Activated CD4-positive, alpha-beta T cell treated with anti-CD3 and anti-CD28 coated beads, Interleukin-2, amount 10 ng/mL, durations not matched to agents 24 days and 14 days (primary cell): ENCODE data around the gene RALB. TPM values are rescaled to one million over a fixed set of nuclear protein-coding genes. Genes with fewer than 3 reads are reported as not detected.

Experiments used
- DNase-seq: peaks from one replicate; pipeline ENCODE4 v3.0.0; 2022
- H3K27ac Mint-ChIP-seq: one replicate; pipeline ENCODE4 v1.8.0; 2022; ENCODE audit warnings: mild to moderate bottlenecking, mixed read lengths
- H3K27me3 Mint-ChIP-seq: one replicate; pipeline ENCODE4 v1.8.0; 2022; ENCODE audit warnings: mixed read lengths
- H3K36me3 Mint-ChIP-seq: one replicate; pipeline ENCODE4 v1.8.0; 2022; ENCODE audit warnings: low read depth, mild to moderate bottlenecking, mixed read lengths
- H3K4me1 Mint-ChIP-seq: one replicate; pipeline ENCODE4 v1.8.0; 2021; ENCODE audit warnings: mixed read lengths
- H3K4me3 Mint-ChIP-seq: one replicate; pipeline ENCODE4 v1.8.0; 2022; ENCODE audit warnings: mild to moderate bottlenecking, moderate library complexity, mixed read lengths
- H3K9me3 Mint-ChIP-seq: one replicate; pipeline ENCODE4 v1.8.0; 2021; ENCODE audit warnings: mixed read lengths
- intact Hi-C: fragments of 100-400 bp; cut with micrococcal nuclease; formaldehyde crosslinking; loops from one replicate; pipeline ENCODE4 v1.15.1; 2023
- total RNA-seq: library from RNA; stranded (reverse); gene quantifications from 2 replicates; pipeline ENCODE4 v1.2.3, GENCODE V29; 2022

The RALB gene
- total RNA-seq, 1 donor from 2014 or later, result 80.0 TPM

- Mint-ChIP-seq H3K4me3 (no peak overlapping the region), H3K27ac (no peak overlapping the region), H3K9me3 (peaks cover 12% of the 10 kb centered on the region), H3K27me3 (no peaks in the 10 kb centered on the region), H3K4me1 (peaks cover 16% of the 10 kb centered on the region), H3K36me3 (peaks cover 10% of the 10 kb centered on the region)
- DNase-seq, result no peak
- intact Hi-C loops, result no loop called here
Measured at GRCh38 chr2:120241684-120242083, 11.0 kb upstream of the RALB start.

- Mint-ChIP-seq H3K4me3 (no peak overlapping the region), H3K27me3 (no peaks in the 10 kb centered on the region), H3K27ac (no peak overlapping the region), H3K9me3 (peaks cover 12% of the 10 kb centered on the region), H3K36me3 (peaks cover 10% of the 10 kb centered on the region), H3K4me1 (peaks cover 17% of the 10 kb centered on the region)
- intact Hi-C loops, result no loop called here
- DNase-seq, result no peak
Measured at GRCh38 chr2:120243211-120243610, 9.4 kb upstream of the RALB start.

GRCh38 chr2:120243875-120244553, 8.6 kb upstream of the RALB start:
- H3K4me3 Mint-ChIP-seq, result no peak overlapping the region
- intact Hi-C loops, result no loop called here
- H3K36me3 Mint-ChIP-seq, result peaks cover 10% of the 10 kb centered on the region
- peaks cover 2% of the 10 kb centered on the region for H3K27me3 Mint-ChIP-seq
- peaks cover 12% of the 10 kb centered on the region for H3K9me3 Mint-ChIP-seq
- DNase-seq, result no peak
- H3K4me1 Mint-ChIP-seq, result peaks cover 17% of the 10 kb centered on the region
- no peak overlapping the region for H3K27ac Mint-ChIP-seq

- Mint-ChIP-seq H3K4me3 (no peak overlapping the region), H3K9me3 (peaks cover 12% of the 10 kb centered on the region), H3K4me1 (peaks cover 20% of the 10 kb centered on the region), H3K27ac (no peak overlapping the region), H3K27me3 (peaks cover 4% of the 10 kb centered on the region), H3K36me3 (peaks cover 10% of the 10 kb centered on the region)
- intact Hi-C loops, result no loop called here
- no peak for DNase-seq
Measured at GRCh38 chr2:120244656-120245519, 7.8 kb upstream of the RALB start.

DNA sequence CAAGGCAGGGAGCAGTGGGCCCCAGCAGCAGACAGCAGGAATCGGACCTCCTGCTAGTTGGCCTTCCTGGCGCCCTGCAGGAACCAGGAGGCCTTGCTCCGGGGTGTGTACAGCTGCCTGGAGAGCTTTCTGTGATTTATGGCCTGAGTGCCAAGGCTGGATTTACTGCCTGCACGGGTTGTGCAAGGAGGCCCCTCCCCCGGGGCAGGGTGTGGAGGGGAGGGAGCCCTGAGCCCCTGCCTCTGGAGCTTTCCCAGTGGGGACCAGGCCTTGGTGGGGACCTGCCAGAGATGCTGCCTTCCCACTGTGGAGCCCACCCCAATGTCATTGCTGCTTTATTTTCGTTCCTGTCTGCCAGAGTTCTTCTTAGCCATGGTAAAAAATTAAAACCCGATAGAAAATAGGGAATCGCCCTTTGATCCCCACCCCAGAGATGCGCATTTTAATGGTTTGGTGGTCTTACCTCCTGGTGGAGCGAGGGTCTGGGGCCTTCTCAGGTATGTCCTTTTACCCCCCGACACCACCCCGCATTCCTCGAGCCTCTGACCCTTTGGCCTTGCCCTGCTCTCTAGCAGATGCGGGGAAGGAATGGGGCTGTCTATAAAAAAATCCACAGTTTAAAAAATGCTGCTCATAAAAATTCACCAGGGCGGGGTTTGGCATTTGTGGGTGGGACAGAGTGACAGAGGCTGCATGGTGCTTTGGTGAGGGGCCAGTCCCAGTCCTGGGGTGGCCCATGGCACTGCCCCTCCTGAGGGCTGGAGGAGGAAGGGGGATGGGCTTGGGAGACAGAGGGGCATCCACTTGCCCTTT, 6.9 kb upstream of the RALB start:
- Mint-ChIP-seq H3K27me3 (peaks cover 4% of the 10 kb centered on the region), H3K36me3 (peaks cover 10% of the 10 kb centered on the region), H3K27ac (no peak overlapping the region), H3K4me3 (no peak overlapping the region), H3K9me3 (peaks cover 12% of the 10 kb centered on the region), H3K4me1 (peaks cover 24% of the 10 kb centered on the region)
- DNase-seq, result no peak
- intact Hi-C loops, result no loop called here

- intact Hi-C loops, result no loop called here
- no peak for DNase-seq
- peaks cover 12% of the 10 kb centered on the region for H3K9me3 Mint-ChIP-seq
- H3K27ac Mint-ChIP-seq, result no peak overlapping the region
- H3K27me3 Mint-ChIP-seq, result peaks cover 4% of the 10 kb centered on the region
- H3K4me1 Mint-ChIP-seq, result peaks cover 31% of the 10 kb centered on the region
- H3K36me3 Mint-ChIP-seq, result peaks cover 10% of the 10 kb centered on the region
- no peak overlapping the region for H3K4me3 Mint-ChIP-seq
Measured at GRCh38 chr2:120246546-120247300, 5.9 kb upstream of the RALB start.

DNA sequence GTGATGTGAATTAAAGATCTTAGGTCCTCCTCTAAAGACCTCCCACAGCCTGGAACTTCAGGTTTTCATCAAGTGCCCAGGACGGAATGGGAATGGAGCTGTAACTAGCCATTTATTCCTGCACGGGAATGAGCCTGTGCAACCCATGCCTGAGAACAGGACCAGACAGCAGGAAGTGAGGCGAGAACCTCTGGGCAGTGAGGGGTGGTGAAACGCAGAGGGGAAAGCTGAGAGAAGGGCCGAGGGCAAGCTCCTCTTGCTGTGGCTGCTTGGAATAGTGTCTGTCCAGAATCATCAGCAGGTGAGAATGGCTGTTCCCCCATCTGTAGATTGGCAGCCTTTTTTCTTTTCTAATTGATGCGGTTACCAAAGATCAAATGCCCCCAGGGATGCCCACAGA, 4.8 kb upstream of the RALB start:
- peaks cover 35% of the 10 kb centered on the region for H3K4me1 Mint-ChIP-seq
- no peak for DNase-seq
- no peak overlapping the region for H3K27ac Mint-ChIP-seq
- H3K4me3 Mint-ChIP-seq, result no peak overlapping the region
- peaks cover 11% of the 10 kb centered on the region for H3K9me3 Mint-ChIP-seq
- peaks cover 8% of the 10 kb centered on the region for H3K36me3 Mint-ChIP-seq
- intact Hi-C loops, result no loop called here
- H3K27me3 Mint-ChIP-seq, result peaks cover 4% of the 10 kb centered on the region

- Mint-ChIP-seq H3K9me3 (peaks cover 3% of the 10 kb centered on the region), H3K4me3 (no peak overlapping the region), H3K36me3 (peaks cover 15% of the 10 kb centered on the region), H3K27ac (no peak overlapping the region), H3K4me1 (peaks cover 55% of the 10 kb centered on the region), H3K27me3 (peaks cover 4% of the 10 kb centered on the region)
- intact Hi-C loops, result loop anchor here (10.0 kb wide), 1 partner anchor 886 kb away; the partner anchor contains the start of genes C2orf76 and DBI
- DNase-seq, result peak; percentile 58
Measured at GRCh38 chr2:120250640-120251039, 2.0 kb upstream of the RALB start.

- Mint-ChIP-seq H3K4me1 (peaks cover 60% of the 10 kb centered on the region), H3K27ac (no peak overlapping the region), H3K36me3 (peaks cover 19% of the 10 kb centered on the region), H3K27me3 (peaks cover 4% of the 10 kb centered on the region), H3K4me3 (no peak overlapping the region), H3K9me3 (peaks cover 5% of the 10 kb centered on the region)
- intact Hi-C loops, result loop anchor here (10.0 kb wide), 1 partner anchor 886 kb away; the partner anchor contains the start of genes C2orf76 and DBI
- DNase-seq, result peak; percentile 57
Measured at GRCh38 chr2:120251078-120251477, 1.6 kb upstream of the RALB start.

GRCh38 chr2:120251880-120252224, 800 bp upstream of the RALB start:
- no peak for DNase-seq
- peaks cover 25% of the 10 kb centered on the region for H3K36me3 Mint-ChIP-seq
- peaks cover 11% of the 10 kb centered on the region for H3K9me3 Mint-ChIP-seq
- peaks cover 4% of the 10 kb centered on the region for H3K27me3 Mint-ChIP-seq
- intact Hi-C loops, result loop anchor here (1.0 to 10.0 kb wide), 7 partner anchors 15 to 887 kb away; partner anchors contain the start of genes C2orf76, DBI and TMEM185B
- peak overlapping the region; percentile 99 for H3K4me3 Mint-ChIP-seq
- peak overlapping the region; percentile 96 for H3K27ac Mint-ChIP-seq
- peaks cover 67% of the 10 kb centered on the region for H3K4me1 Mint-ChIP-seq

DNA sequence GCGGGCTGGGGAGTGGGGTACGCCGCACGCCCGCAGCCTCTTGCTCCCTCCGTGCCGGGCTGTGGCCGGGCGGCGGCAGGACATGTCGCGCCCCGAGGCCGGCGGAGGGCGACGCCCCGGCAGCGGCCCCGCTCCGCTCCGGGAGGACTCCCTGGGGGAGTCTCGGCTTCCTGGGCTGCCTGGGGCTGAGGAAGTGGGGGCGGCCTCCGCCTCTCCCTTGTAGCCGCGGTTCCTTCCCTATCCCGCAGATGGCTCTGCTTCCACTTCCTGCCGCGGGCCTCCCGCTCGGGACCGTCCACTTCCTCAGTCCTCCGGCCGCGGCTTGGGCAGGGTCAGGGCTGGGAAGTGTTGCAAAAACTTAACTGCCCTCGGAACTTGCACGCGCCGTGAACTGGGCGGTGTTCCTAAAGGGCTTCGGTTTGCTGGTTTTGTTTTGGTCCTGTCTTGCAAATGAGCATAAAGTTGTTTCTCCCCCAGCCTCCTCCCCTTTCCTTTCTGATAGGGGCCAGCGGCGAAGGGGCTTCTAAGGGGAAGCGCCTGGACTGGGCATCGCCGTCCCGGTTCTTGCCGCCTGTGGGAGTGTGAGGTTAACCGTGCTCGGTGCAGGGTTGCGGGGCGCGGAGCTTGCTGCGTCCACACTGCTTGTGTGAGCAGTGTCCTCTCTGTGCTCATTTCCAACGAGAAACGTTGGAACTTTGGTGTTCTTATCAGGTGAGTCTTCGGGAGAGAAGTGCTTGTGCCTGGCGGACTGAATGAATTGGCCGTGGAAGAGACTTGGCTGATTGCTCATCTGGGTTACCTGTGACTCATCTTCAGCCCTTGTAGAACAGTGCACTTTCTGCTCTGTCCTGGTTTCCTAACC, 600 bp downstream of the RALB start:
- Mint-ChIP-seq H3K4me1 (peaks cover 70% of the 10 kb centered on the region), H3K36me3 (peaks cover 36% of the 10 kb centered on the region), H3K9me3 (peaks cover 17% of the 10 kb centered on the region), H3K27ac (peak overlapping the region; percentile 90), H3K4me3 (peak overlapping the region; percentile 99), H3K27me3 (peaks cover 4% of the 10 kb centered on the region)
- intact Hi-C loops, result loop anchor here (1.0 to 10.0 kb wide), 5 partner anchors 8 to 888 kb away; partner anchors contain the start of genes C2orf76, DBI and TMEM185B
- DNase-seq, result peak; percentile 80

DNA sequence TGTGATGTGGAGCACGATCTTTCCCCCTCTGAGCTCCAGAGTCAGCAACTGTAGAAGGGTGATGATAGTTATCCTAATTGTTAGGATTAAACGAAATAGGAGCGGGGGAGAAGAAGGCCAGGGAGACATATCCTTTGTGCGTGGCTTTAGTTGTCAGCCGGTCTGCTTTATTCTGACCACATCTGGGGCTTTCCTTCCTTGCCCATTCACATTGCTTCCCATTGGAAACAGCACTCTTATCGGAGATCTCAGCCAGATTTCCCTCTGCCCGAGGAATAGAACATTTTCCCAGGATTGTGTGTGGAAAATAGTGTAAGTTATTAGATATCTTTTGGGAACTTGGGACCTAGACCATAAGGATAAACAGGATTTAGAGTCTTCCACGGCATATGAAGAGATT, 1.5 kb downstream of the RALB start:
- Mint-ChIP-seq H3K9me3 (peaks cover 22% of the 10 kb centered on the region), H3K36me3 (peaks cover 46% of the 10 kb centered on the region), H3K27ac (no peak overlapping the region), H3K4me3 (peak overlapping the region; percentile 99), H3K27me3 (peaks cover 2% of the 10 kb centered on the region), H3K4me1 (peaks cover 71% of the 10 kb centered on the region)
- intact Hi-C loops, result loop anchor here (10.0 kb wide), 1 partner anchor 889 kb away; the partner anchor contains the start of genes C2orf76 and DBI
- no peak for DNase-seq
